Measurements from ENCODE around the gene SAE1. TPM values are rescaled to one million over a fixed set of nuclear protein-coding genes. Genes with fewer than 3 reads are reported as not detected.

SAE1 gene
- total and polyA plus RNA-seq, 2 donors from 2014 or later: 39.5 to 49.4 TPM

- H3K4me1 ChIP-seq (ENCODE audit: control insufficient read depth in 2 of 3, insufficient read depth in 2 of 3, low read depth in 1 of 3, low read length in 3 of 3): peaks cover 0 to 29% (median 25%) of the 10 kb centered on the region in 3 donors
- no peaks in the 10 kb centered on the region for H3K36me3 ChIP-seq (ENCODE audit: control insufficient read depth in 2 of 3, insufficient read depth in 3 of 3, low read length in 3 of 3)
- H3K9me3 ChIP-seq (ENCODE audit: control insufficient read depth in 2 of 3, insufficient read depth in 1 of 3, low read length in 3 of 3): no peaks in the 10 kb centered on the region
- FAIRE-seq: no peak
- H3K27ac ChIP-seq (ENCODE audit: low read depth in 2 of 2, low read length in 2 of 2): no peak overlapping the region
- no peaks in the 10 kb centered on the region for H3K27me3 ChIP-seq (ENCODE audit: control insufficient read depth, insufficient read depth, low read length)
- TF ChIP-seq CTCF (IDR thresholded peaks at IDR 0.05; ENCODE audit: borderline replicate concordance, extremely low read depth, insufficient read depth): no peak
- H3K9ac ChIP-seq (ENCODE audit: low read length in 3 of 3): no peak overlapping the region
- no peak for DNase-seq
- intact Hi-C loops (cut with DNase I): no loop called here
- H3K4me3 ChIP-seq (ENCODE audit: low read length in 3 of 3): no peak overlapping the region
Observed at GRCh38 chr19:47105874-47106273, 24.8 kb upstream of the SAE1 start.

- H3K4me1 ChIP-seq (ENCODE audit: control insufficient read depth in 2 of 3, insufficient read depth in 2 of 3, low read depth in 1 of 3, low read length in 3 of 3): peaks cover 0 to 29% (median 25%) of the 10 kb centered on the region in 3 donors
- H3K4me3 ChIP-seq (ENCODE audit: low read length in 3 of 3): no peak overlapping the region
- TF ChIP-seq CTCF (IDR thresholded peaks at IDR 0.05; ENCODE audit: borderline replicate concordance, extremely low read depth, insufficient read depth): no peak
- no peaks in the 10 kb centered on the region for H3K27me3 ChIP-seq (ENCODE audit: control insufficient read depth, insufficient read depth, low read length)
- H3K27ac ChIP-seq (ENCODE audit: low read depth in 2 of 2, low read length in 2 of 2): no peak overlapping the region
- no peak for FAIRE-seq
- DNase-seq: no peak
- intact Hi-C loops (cut with DNase I): no loop called here
- H3K9ac ChIP-seq (ENCODE audit: low read length in 3 of 3): peak overlapping the region in 1 of 3 donors; percentile 4
- H3K36me3 ChIP-seq (ENCODE audit: control insufficient read depth in 2 of 3, insufficient read depth in 3 of 3, low read length in 3 of 3): no peaks in the 10 kb centered on the region
- H3K9me3 ChIP-seq (ENCODE audit: control insufficient read depth in 2 of 3, insufficient read depth in 1 of 3, low read length in 3 of 3): no peaks in the 10 kb centered on the region
Observed at GRCh38 chr19:47106821-47107201, 23.8 kb upstream of the SAE1 start.

GRCh38 chr19:47107202-47107952, 23.3 kb upstream of the SAE1 start:
- TF ChIP-seq CTCF (IDR thresholded peaks at IDR 0.05; ENCODE audit: borderline replicate concordance, extremely low read depth, insufficient read depth): no peak
- intact Hi-C loops (cut with DNase I): no loop called here
- H3K4me1 ChIP-seq (ENCODE audit: control insufficient read depth in 2 of 3, insufficient read depth in 2 of 3, low read depth in 1 of 3, low read length in 3 of 3): peaks cover 0 to 29% (median 25%) of the 10 kb centered on the region in 3 donors
- peak overlapping the region in 1 of 3 donors; percentile 4 for H3K9ac ChIP-seq (ENCODE audit: low read length in 3 of 3)
- FAIRE-seq (no peak), DNase-seq (no peak)
- no peaks in the 10 kb centered on the region for H3K36me3 ChIP-seq (ENCODE audit: control insufficient read depth in 2 of 3, insufficient read depth in 3 of 3, low read length in 3 of 3)
- no peaks in the 10 kb centered on the region for H3K27me3 ChIP-seq (ENCODE audit: control insufficient read depth, insufficient read depth, low read length)
- H3K4me3 ChIP-seq (ENCODE audit: low read length in 3 of 3): no peak overlapping the region
- no peak overlapping the region for H3K27ac ChIP-seq (ENCODE audit: low read depth in 2 of 2, low read length in 2 of 2)
- no peaks in the 10 kb centered on the region for H3K9me3 ChIP-seq (ENCODE audit: control insufficient read depth in 2 of 3, insufficient read depth in 1 of 3, low read length in 3 of 3)

All from kidney (tissue), 14 donors.